OCI-LY7 (cell line): ENCODE results near the gene SAPCD2. TPM values are rescaled to one million over a fixed set of nuclear protein-coding genes. Genes with fewer than 3 reads are reported as not detected.

Experiments
- BruUV-seq: library from RNA; stranded (reverse); fragments of 400-500 nt; replicated peaks from 2 replicates; lab custom pipeline; 2021; lab: Mats Ljungman, UMichigan
- CTCF ChIA-PET: fragments of 300-600 bp; sonication (Branson Sonifier 250); formaldehyde crosslinking; loops from one replicate; lab custom pipeline; 2022; ENCODE audit warnings: antibody characterized with exemption; ENCODE audit not compliant: unreplicated experiment; lab: Charles Lee
- POLR2A ChIA-PET: fragments of 300-600 bp; sonication (Branson Sonifier 250); formaldehyde crosslinking; loops from one replicate; lab custom pipeline; 2022; ENCODE audit warnings: antibody characterized with exemption; lab: Charles Lee
- DNase-seq: peaks from one replicate; pipeline ENCODE4 v3.0.0-alpha.2; 2015; ENCODE audit warnings: low spot score
- H2AFZ ChIP-seq: fragments of 200-600 bp; sonication (generic), shearing (Covaris generic); 2 replicates; pipeline ENCODE4 v1.6.1; 2014; ENCODE audit warnings: mild to moderate bottlenecking, antibody characterized with exemption, low read length, moderate library complexity
- H3K27ac ChIP-seq: fragments of 200-600 bp; sonication (generic); 2 replicates; pipeline ENCODE4 v1.5.1; 2014; ENCODE audit warnings: mixed run types, low read depth, mild to moderate bottlenecking, moderate library complexity, low read length, inconsistent platforms; ENCODE audit not compliant: poor library complexity, severe bottlenecking
- H3K36me3 ChIP-seq: fragments of 200-600 bp; sonication (generic); 2 replicates; pipeline ENCODE4 v1.6.1; 2014; ENCODE audit warnings: mild to moderate bottlenecking, antibody characterized with exemption, low read length, moderate library complexity, mixed read lengths; ENCODE audit not compliant: insufficient read depth
- H3K4me1 ChIP-seq: fragments of 200-600 bp; sonication (generic); 2 replicates; pipeline ENCODE4 v1.5.1; 2014; ENCODE audit warnings: mild to moderate bottlenecking, low read length; ENCODE audit not compliant: insufficient read depth, poor library complexity, severe bottlenecking
- H3K4me2 ChIP-seq: fragments of 200-600 bp; sonication (generic); 2 replicates; pipeline ENCODE4 v1.6.1; 2014; ENCODE audit warnings: mild to moderate bottlenecking, low read length
- H3K4me3 ChIP-seq: fragments of 200-600 bp; sonication (generic); 2 replicates; pipeline ENCODE4 v1.5.1; 2014; ENCODE audit warnings: mild to moderate bottlenecking, low read depth, low read length; ENCODE audit not compliant: poor library complexity, severe bottlenecking
- H3K79me2 ChIP-seq: fragments of 200-600 bp; sonication (generic); 2 replicates; pipeline ENCODE4 v1.6.1; 2016; ENCODE audit warnings: low read depth, mild to moderate bottlenecking, low read length, moderate library complexity, mixed read lengths; ENCODE audit not compliant: insufficient read depth
- H3K9me2 ChIP-seq: fragments of 200-600 bp; sonication (generic); 2 replicates; pipeline ENCODE4 v1.6.1; 2016; ENCODE audit warnings: mild to moderate bottlenecking, low read length, mixed read lengths; ENCODE audit not compliant: insufficient read depth
- H3K9me3 ChIP-seq: fragments of 200-600 bp; sonication (generic); 2 replicates; pipeline ENCODE4 v1.6.1; 2014; ENCODE audit warnings: mild to moderate bottlenecking, mixed run types, low read length, mixed read lengths
- H4K20me1 ChIP-seq: fragments of 200-600 bp; sonication (generic); 2 replicates; pipeline ENCODE4 v1.6.1; 2014; ENCODE audit warnings: mild to moderate bottlenecking, antibody characterized with exemption, low read length, moderate library complexity, mixed read lengths; ENCODE audit not compliant: insufficient read depth
- EZH2phosphoT487 ChIP-seq: fragments of 200-600 bp; sonication (generic); IDR thresholded peaks from 2 replicates; pipeline ENCODE4 v1.6.1; 2018; ENCODE audit warnings: low read depth, borderline replicate concordance, mild to moderate bottlenecking, mixed run types, antibody characterized with exemption, low read length, moderate library complexity, mixed read lengths
- intact Hi-C: fragments of 100-400 bp; cut with micrococcal nuclease; formaldehyde crosslinking; loops from one replicate; pipeline ENCODE4 v1.10.0; 2022; ENCODE audit not compliant: unreplicated experiment
- total RNA-seq, 2 experiments: library from RNA; depleted of rRNA in 1 of 2; stranded (reverse); fragments of >200 nt in 1 of 2; shearing (Covaris generic) in 1 of 2; gene quantifications; 2 replicates each; pipeline ENCODE4 v1.2.3, GENCODE V29; 2014 to 2022
- TF ChIP-seq, protein P1 (sequence below): fragments of 200-600 bp; sonication (generic); conservative IDR thresholded peaks from 2 replicates; pipeline ENCODE4 v1.5.1; 2014; ENCODE audit warnings: mild to moderate bottlenecking, antibody characterized with exemption, low read length, moderate library complexity, mixed read lengths

The SAPCD2 gene
- total RNA-seq, 2 experiments from 2014 or later = 57.2 to 74.0 TPM

- intact Hi-C loops = no loop called here
- no peaks in the 10 kb centered on the region for H3K9me3 ChIP-seq
- H4K20me1 ChIP-seq = no peaks in the 10 kb centered on the region
- BruUV-seq = no TSS peak
- no peak overlapping the region for H3K4me2 ChIP-seq
- H3K79me2 ChIP-seq = no peaks in the 10 kb centered on the region; the same call in 1 of the 2 replicates
- peaks cover 17% of the 10 kb centered on the region for H3K4me1 ChIP-seq
- DNase-seq = no peak
- H3K9me2 ChIP-seq = no peaks in the 10 kb centered on the region
- ChIA-PET CTCF (interaction anchor here (0.6 kb wide), 1 partner anchor 143 kb away, joined by 3 read pairs; the partner anchor contains the start of gene CYSRT1), POLR2A (no interaction called here)
- TF ChIP-seq, protein P1, sequence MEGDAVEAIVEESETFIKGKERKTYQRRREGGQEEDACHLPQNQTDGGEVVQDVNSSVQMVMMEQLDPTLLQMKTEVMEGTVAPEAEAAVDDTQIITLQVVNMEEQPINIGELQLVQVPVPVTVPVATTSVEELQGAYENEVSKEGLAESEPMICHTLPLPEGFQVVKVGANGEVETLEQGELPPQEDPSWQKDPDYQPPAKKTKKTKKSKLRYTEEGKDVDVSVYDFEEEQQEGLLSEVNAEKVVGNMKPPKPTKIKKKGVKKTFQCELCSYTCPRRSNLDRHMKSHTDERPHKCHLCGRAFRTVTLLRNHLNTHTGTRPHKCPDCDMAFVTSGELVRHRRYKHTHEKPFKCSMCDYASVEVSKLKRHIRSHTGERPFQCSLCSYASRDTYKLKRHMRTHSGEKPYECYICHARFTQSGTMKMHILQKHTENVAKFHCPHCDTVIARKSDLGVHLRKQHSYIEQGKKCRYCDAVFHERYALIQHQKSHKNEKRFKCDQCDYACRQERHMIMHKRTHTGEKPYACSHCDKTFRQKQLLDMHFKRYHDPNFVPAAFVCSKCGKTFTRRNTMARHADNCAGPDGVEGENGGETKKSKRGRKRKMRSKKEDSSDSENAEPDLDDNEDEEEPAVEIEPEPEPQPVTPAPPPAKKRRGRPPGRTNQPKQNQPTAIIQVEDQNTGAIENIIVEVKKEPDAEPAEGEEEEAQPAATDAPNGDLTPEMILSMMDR = no peak
- TF ChIP-seq EZH2phosphoT487 = no peak
- H2AFZ ChIP-seq = no peak overlapping the region
- no peak overlapping the region for H3K4me3 ChIP-seq
- no peak overlapping the region for H3K27ac ChIP-seq
- H3K36me3 ChIP-seq = no peaks in the 10 kb centered on the region
Observed at GRCh38 chr9:137082222-137082924, 12.0 kb upstream of the SAPCD2 start.

DNA sequence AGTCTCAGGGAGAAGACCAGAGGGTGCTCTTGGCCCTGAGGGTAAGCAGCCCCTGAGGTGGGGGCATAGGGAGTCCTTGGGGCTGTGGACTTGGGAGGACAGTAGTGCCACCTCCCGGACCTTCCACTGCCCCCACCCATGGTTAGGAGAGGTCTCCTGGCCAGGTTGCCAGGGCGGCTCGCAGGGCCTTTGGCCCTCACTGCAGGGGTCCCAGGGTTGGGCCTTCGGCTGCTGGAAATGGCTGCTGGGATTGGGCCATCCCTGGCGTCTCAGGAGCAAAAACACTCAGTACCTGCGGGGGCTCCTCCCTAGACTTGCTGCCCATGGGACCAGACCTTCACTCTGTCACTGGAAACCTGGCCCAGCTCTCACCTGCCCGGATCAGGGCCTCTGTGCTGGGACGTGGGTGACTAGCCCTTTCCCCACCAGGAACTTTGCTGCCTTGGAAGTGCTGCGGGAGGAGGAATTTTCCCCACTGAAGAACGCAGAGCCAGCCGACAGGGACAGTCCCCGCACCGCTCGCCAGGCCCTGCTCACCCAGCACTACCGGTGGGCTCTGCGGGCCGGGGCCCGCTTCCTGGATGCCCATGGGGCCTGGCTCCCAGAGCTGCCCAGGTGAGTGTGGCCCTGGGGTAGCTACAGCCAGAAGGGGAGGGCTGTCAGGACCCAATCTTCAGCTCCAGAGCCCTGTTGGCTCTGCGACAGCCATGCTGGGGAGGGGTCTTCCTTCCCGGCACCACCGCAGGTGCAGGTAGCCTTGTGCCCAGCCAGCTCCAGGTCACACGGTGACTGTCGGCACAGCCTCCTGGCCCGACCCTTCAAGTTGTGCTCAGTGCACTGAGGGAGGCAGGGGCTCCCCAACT, 10.1 kb upstream of the SAPCD2 start:
- Histone ChIP-seq H3K9me3 (no peaks in the 10 kb centered on the region), H3K4me2 (no peak overlapping the region), H3K27ac (no peak overlapping the region), H2AFZ (no peak overlapping the region), H4K20me1 (no peaks in the 10 kb centered on the region), H3K36me3 (no peaks in the 10 kb centered on the region), H3K79me2 (no peaks in the 10 kb centered on the region), H3K9me2 (no peaks in the 10 kb centered on the region), H3K4me3 (no peak overlapping the region), H3K4me1 (peaks cover 19% of the 10 kb centered on the region)
- intact Hi-C loops = no loop called here
- ChIA-PET CTCF (no interaction called here), POLR2A (no interaction called here)
- TF ChIP-seq, protein P1 = no peak
- no peak for TF ChIP-seq EZH2phosphoT487
- no peak for DNase-seq
- no TSS peak for BruUV-seq
